NCI-H510A treated with DMSO at 0.1 percent for 48 hours (cell line): ENCODE measurements around the gene TMEM151B.
A peak's percentile ranks its signal among the peaks of the same experiment; 100 is the strongest.
"Not testable (repeated sequence)": the region's sequence is repeated elsewhere in the genome, so short reads cannot be mapped to it uniquely, and the experiment has no call there.

Source experiments
- DNase-seq: peaks from one replicate; lab custom pipeline; 2025; lab: John Stamatoyannopoulos, UW

The TMEM151B gene

DNA sequence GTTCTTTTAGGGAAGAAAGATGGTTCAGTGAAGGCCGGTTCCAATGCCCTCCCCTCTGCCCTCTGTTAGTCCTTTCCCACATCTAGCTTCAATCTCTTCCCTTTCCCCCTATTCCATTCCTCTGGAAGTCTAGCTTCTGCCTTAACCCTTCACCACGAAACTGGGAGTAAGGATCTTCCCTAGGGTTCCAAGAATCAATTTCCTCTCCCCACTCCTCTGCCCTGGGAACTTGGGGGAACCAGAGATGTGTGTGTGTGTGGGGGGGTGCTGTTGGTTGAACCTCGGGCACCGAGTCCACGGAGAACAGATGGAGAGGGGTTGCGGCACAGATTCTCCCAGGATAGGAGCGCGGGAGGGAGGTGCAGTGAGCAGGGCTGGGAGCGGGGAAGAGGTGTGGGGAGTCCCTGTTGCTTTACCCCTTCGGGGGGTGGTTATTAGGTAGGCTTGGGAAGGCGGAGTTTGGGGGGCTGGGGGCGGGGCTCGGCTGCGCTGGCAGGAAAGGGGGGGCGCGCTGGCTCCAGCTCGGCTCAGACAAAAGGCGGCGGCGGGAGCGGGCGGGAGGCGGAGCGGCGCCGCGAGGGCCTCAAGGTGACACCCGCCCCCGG lies at the start of gene TMEM151B:
Gene TMEM151B, plus strand, starts transcription at position 530 of the 605 bp plus-strand sequence. CDS start 293 bp downstream, outside the sequence.
- no peak for DNase-seq

DNA sequence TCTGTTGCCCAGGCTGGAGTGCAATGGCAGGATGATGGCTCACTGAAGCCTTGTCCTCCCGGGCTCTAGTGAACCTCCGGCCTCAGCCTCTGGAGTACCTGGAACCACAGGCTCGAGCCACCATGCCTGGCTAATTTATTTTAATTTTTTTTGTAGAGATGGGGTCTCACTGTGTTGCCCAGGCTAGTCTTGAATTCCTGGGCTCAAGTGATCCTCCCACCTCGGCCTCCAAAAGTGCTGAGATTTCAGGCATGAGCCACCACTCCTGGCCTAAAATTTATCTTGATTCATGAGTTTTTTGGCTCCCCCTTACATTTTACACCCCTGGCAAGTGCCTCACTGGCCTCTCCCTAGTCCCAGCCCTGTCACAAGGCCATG lies 49.3 kb upstream of the TMEM151B start:
- DNase-seq = no peak

DNA sequence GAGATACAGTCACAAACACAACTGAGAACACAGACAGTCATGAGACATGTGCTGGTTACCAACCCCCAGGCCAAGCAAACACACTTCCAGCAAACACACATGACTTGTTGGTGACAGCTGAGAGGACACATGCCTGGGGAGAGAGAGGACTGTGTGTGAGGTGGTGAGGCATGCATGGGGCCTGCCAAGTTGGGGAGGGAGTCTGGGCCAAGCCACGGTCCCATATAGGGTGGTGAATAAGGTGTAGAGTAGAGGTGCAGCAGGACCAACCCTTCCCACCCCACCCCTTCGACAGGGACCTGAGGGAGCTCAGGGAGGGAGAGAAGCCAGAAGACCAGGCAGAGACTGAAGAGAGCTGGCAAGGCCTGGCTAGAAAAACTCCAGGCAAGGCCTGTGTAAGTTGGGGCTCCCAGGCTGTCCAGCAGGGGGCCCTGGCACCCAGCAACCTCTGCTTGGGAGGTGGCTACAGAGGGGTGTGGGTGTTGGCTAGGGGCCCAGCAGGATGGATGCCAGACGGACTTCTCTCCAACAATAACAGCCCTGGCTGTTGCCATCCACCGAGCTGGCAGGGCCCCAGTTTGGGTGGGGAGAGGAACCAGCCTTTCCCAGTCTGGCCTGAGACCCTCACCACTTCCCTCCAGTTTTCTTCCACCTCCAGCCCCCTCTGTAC lies 48.8 kb upstream of the TMEM151B start:
- DNase-seq = peak; percentile 71

DNA sequence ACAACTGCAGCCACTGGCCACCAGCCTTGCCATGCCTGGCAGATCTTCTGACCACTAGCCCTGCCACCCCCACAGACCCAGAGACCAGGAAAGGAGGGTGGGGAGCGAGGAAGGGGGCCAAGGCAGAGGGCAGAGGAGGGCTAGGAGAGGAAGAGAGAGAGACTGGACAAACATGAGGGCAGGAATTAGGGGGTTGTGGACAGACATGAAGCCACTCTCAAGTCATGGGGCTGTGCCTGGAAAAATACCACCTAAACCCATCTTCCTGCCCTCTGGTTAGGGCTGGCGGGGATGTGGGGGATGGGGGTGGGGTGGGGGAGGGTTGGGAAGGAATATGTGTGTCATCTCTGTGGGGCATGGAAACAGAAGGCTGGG lies 48.3 kb upstream of the TMEM151B start:
- DNase-seq = no peak

DNA sequence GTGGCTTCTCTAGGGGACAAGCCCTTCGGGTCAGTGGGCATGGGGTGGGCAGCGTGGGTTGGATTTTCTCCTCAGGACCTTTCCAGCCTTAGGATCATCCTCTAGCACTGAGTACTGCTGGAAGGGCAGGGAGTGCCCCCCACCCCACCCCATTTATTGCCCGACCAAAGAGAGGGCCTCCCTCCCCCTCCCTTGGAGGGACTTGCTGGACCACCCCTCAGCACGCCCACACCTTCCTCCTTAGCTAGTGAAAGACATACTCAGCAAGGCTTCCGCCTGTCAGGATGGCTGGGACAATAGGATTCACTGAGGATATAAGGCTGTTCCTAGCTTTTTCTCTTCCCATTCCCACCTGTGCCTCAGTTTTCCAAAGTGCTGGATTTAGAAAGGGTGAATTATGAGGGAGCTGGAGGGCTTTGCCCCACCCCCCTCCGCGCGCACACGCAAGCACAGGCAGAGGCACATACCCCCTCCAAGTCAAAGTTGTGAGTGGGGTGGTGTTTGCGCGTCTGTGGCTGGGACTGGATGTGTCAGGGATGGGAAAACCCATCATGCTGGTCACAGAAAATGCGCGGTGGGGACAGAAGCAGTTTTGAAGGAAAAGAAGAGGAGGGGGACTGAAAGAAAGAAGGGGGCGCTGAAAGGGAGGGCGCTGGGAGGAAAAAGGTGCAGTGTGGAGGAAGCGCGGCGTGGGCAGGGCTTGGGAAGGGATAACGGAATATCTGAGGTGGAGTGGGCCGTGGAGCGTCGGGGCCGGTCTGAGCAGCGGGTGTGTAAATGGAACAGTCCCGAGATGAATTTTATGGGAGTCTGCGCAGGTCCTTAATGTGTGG lies 47.5 kb upstream of the TMEM151B start:
- no peak for DNase-seq

DNA sequence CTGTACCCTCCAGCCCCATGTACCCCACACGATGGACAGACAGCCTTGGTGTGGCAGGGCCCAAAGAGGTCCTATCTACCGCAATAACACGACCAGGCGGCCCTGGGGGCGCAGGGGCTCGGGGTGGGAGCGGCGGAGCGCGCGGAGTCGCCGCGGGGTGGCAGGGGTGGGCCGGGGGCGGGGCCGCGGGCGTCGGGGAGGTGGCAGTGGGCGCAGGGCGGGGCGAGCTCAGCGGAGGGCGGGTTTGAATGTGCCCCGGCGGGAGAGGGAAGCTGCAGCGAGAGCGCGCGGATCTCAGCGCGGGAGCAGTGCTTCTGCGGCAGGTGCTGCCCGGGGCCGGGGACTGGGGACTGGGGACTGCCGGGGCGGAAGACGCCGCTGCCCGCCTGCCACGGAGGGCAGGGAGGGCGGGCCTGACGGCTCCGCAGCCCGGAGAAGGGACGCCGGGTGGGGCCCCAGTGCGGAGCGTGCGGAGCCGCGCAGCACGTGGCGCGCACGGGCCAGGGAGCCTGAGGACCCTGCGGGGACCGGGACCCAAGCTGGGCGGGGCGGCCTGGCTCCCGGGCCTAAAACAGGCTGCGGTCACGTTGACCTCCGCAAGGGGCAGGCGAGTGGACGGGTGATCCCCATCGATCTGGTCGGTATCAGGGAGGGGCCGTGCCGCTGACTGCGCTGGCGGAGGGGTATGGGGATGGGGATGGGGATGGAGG lies 46.8 kb upstream of the TMEM151B start, which contains the start of gene SLC29A1:
Gene SLC29A1, plus strand, starts transcription at position 277 of the 710 bp plus-strand sequence. CDS start 3,719 bp downstream, outside the sequence.
- peak; percentile 87 for DNase-seq

DNA sequence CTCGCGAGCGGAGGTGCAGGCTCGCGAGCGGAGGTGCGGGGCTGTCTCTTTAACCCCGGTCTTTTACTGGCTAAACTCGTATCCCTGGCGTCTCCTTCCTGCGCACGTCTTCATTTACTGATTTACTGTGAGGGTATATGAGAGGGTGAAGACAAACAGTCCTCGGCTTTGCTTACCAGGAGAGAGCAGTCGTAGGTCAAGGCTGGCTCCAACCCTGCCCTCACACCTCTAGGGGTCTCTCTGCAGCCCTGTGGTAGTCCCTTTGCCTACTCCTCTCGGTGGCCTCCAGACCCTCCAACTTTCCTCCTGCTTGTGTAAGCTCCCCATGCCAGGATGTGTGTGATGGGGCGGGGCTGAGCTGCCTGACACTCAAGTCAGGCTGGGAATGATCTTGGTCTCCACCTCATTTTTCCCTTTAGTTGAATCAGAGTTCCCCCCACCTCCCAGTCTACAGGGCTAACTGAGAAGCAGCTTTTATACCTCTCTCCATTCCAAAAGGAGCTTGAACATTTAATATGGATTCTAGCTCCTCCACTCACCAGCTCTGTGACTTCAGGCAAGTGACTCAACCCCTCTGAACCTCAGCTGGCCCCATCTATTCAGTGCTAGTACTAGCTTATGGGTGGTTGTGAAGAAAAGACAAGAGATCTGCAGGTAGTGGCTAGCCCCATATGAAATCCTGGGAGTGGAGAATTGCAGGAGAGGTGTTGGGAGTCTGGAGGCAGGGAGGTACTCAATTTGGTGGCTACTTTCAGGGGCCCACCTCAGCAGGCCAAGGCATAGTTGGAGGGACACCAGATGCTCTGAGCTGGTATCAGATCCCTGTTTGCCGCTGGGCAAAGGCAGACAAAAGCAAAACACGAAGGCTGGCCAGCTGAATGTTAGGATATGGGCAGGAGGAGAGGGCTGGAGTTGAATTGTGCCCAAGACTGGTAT lies 46.0 kb upstream of the TMEM151B start:
- peak; percentile 81 for DNase-seq

DNA sequence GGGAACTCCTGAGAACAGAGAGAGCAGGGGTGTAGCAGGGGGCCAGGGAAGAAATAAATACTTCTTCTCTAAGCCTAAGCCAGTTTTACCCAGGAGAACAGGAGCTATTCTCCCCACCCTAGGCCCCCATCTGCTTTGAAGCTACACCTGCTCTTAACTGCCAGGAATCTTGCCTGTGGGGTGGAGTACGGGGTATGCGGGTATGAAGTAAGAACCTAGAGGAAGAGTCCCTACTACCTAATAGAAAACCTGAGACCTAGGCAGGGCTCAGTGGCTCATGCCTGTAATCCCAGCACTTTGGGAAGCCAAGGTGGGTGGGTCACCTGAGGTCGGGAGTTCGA lies 45.3 kb upstream of the TMEM151B start:
- DNase-seq = no peak

DNA sequence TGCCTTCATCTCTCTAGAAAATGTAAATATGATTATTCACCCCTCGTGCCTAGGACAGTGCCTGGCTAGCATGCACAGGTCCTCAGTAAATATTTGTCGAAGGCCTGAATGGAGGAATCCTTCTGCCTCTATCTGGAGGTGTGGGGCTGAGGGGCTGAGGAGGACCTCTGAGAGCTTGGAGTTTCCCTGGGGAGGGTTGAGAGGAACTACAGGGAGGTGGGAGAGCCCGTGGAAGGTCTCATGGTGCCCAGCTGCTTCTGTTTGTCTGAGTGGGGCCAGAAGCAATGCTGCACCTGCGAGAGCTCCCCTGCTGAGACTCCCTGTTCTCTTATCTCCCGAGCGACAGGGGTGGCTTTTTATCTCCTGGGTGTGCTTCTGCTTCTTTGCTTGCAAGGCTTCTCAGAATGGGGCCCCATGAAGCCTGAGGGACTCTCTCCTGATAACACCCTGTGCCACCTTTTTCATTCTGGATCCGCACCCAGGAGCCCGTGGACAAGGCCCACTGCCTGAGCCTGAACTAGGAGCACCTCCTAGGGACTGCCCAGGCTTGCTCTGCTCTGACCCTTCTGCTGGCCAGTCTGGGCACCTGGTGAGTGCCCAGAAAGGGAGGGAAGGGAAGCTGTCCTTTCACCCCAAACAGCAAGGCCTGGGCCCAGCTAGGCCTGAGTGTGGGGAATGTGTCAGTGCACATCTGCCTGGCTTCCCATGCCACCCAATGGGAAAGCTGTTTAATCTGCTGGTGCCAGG lies 44.5 kb upstream of the TMEM151B start:
- DNase-seq = no peak

DNA sequence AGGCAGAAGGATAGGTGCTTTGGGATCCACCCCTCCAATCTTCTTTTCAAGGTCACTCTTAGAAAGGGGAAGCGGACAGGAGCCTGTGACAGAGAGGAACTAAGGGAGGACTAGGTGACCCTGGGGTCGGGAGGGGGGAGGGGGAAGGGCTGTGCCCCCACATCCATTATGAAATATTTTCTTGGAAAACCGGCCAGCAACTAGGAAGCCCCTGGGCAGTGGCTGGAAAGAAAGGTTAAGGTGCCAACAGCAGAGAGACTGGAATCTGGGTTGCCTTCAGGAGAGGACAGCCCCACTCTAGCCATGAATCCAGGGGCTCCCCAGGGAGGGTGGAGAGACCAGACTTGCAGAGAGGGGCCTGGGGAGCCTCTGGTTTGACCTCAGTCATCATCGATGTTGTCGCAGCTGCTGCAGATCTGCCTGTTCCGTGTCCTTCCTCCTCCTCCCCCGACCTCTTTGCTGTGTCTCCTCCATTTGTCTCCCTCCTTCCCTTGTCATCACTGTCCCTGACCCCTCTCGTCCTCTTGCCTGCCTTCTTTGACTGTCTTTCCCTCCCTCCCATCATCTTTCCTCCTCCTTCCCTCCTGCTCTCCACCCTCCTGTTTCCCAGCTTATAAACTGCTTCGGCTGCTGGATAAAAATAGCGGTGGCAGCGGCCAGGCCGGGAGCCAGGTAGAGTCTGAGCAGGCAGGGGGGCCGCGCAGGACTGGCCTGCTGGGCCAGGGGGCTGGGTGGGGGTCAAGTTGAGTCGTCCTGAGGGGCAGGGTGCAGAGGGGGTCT lies 43.7 kb upstream of the TMEM151B start:
- DNase-seq = no peak

DNA sequence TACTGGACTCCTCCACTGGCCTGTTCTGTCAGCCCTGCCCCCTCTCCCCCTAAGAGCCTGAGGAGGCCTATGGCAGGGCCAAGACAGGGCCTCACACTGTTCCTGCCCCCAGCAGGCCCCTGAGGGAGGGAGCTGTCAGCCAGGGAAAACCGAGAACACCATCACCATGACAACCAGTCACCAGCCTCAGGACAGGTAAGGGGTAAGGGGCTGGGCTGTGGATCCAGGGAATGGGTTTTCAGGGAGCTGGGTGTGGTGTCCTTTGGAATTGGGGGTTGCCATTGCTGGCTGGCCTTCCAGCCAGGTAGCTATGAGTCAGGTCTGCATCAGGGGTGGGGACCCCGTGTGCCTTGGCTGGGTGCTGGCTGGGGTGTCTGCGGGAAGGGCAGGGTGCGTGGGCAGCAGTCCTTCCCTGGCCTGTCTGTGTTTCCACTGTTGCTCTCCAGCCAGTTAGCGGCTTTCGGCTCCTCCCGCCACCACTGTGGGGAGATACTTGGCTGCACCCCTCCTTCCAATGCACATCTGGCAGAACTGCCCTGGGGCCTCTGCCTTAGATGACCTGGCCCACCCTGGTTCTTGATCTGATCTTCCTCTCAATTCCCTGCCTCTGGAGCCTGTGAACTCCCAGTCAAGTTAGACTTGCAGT lies 43.0 kb upstream of the TMEM151B start:
- no peak for DNase-seq

DNA sequence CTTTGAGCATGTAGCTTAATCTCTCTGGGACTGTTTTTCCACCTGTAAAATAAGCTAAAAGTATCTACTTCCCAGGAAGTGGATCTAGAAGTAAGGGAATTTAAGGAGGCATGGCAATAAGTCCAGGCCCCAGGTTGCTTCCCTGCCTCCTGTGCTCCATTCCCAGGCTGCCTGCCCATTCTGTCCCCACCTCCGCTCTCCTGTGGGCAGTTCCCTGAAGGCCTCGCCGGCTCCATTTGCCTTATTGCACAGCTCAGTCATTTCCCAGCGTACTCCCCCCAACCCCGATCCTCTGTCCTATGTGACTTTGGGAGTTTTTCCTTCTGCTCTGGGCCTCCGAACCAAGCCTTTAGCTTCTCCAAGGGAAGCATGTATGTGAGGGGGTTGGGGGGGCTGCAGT lies 42.2 kb upstream of the TMEM151B start:
- no peak for DNase-seq

DNA sequence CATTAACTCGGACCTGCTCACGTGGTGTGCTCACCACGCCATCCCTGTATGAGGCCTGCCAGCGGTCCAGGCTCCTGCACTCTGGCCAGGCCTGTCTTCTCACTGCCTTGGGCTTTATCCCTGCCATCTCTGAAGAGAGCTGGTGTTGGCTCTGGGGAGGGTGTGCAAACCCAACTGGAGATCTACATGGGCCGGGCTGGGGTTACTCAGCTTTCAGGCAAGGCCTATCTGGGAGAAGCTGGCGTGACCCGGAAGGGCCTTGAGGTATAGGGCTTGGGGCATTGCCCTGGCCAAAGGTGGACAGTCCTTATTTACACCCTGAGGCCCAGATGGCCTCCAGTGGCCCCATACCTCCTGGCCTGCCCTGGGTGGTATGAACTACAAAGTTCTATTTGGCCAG lies 41.8 kb upstream of the TMEM151B start:
- DNase-seq = no peak

DNA sequence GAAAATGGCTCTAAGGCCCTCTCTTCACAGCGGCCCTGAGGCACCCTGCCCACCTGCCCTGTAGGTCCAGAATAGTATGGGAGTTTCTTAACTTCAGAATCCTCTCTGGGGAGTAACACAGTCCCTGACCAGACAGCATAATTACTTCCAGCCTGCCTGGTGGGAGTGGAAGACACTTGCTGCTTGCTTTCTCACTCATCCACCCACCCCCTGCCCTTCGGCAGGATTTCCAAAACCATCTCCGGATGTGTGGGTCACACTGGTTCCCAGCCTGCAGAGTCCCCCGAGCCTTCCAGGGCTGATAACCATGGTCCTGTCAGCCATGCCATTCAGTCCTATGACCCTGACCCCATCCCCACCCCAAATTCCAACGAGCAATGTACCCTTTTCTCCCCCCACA lies 41.4 kb upstream of the TMEM151B start:
- DNase-seq = no peak

DNA sequence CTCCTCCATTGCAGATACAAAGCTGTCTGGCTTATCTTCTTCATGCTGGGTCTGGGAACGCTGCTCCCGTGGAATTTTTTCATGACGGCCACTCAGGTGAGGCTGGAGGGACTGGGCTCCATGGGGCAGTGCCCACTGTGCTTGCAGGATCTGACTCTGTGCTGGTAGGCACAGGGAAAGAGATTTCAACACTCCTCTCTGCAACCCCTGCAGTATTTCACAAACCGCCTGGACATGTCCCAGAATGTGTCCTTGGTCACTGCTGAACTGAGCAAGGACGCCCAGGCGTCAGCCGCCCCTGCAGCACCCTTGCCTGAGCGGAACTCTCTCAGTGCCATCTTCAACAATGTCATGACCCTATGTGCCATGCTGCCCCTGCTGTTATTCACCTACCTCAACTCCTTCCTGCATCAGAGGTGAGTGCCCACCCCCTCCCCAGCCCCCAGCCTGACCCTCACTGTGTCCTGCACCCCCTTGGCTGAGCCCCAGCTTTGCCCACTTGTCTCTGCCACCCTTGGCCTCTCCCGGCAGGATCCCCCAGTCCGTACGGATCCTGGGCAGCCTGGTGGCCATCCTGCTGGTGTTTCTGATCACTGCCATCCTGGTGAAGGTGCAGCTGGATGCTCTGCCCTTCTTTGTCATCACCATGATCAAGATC lies 40.7 kb upstream of the TMEM151B start:
- no peak for DNase-seq

DNA sequence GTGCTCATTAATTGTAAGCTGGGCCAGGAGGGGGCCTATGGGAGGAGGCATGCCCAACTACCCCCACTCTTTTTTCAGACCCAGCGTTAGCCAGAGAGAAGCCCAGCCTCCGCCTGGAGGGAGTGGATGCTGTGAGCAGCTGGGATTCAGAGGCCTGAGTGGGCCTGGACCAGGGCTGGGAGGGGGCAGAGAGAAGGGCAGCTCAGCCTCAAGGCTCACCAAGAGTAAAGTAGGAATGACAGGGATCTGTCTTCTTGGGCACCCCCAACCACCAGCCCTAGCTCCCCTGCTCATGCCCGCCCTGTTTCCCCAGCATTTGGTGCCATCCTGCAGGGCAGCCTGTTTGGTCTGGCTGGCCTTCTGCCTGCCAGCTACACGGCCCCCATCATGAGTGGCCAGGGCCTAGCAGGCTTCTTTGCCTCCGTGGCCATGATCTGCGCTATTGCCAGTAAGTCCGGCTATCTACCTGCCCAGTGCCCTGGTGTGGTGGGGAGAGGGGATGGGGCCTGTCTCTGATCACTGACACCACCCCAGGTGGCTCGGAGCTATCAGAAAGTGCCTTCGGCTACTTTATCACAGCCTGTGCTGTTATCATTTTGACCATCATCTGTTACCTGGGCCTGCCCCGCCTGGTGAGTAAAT lies 40.1 kb upstream of the TMEM151B start:
- DNase-seq = no peak

DNA sequence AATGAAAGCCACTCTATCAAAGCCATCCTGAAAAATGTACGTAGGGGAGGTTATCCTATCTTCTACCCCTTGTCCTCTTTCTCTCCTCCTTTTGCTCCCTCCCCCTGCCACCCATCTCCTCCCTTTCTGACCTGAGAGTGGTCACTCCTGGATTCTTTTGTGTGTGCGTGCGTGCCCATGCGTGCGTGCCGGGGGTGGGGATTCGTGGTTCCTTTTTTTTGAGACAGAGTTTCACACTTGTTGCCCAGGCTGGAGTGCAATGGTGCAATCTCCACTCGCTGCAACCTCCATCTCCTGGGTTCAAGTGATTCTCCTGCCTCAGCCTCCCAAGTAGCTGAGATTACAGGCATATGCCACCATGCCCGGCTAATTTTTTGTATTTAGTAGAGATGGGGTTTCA lies 38.8 kb upstream of the TMEM151B start:
- DNase-seq = not testable (repeated sequence)
